HG03139 (cell line): ENCODE results near the gene FBN3.

ENCODE experiments used
- ATAC-seq: cut with Tn5 transposase; IDR thresholded peaks from one replicate; pipeline ENCODE4 v1.9.1; 2021; ENCODE audit not compliant: unreplicated experiment

Gene FBN3

GRCh38 chr19:8093740-8094139 is 55.7 kb downstream of the FBN3 start:
- no peak for ATAC-seq

- no peak for ATAC-seq
Measured at GRCh38 chr19:8090950-8091349, 58.4 kb downstream of the FBN3 start.

GRCh38 chr19:8089664-8090601 is 59.5 kb downstream of the FBN3 start:
- no peak for ATAC-seq

GRCh38 chr19:8088752-8089663 is 60.4 kb downstream of the FBN3 start:
- no peak for ATAC-seq

GRCh38 chr19:8087876-8088275 is 61.5 kb downstream of the FBN3 start:
- ATAC-seq = no peak

- no peak for ATAC-seq
Measured at GRCh38 chr19:8086849-8087248, 62.5 kb downstream of the FBN3 start.

GRCh38 chr19:8085598-8086408 is 63.6 kb downstream of the FBN3 start:
- no peak for ATAC-seq

- ATAC-seq = no peak
Measured at GRCh38 chr19:8084152-8084551, 65.2 kb downstream of the FBN3 start.

- ATAC-seq = no peak
Measured at GRCh38 chr19:8083141-8083540, 66.3 kb downstream of the FBN3 start.

- no peak for ATAC-seq
Measured at GRCh38 chr19:8081569-8082550, 67.5 kb downstream of the FBN3 start.

- no peak for ATAC-seq
Measured at GRCh38 chr19:8080832-8081231, 68.6 kb downstream of the FBN3 start.

- no peak for ATAC-seq
Measured at GRCh38 chr19:8079988-8080387, 69.4 kb downstream of the FBN3 start.

GRCh38 chr19:8075158-8076074 is 74.0 kb downstream of the FBN3 start:
- no peak for ATAC-seq

GRCh38 chr19:8074501-8074900 is 74.9 kb downstream of the FBN3 start:
- no peak for ATAC-seq

- ATAC-seq = no peak
Measured at GRCh38 chr19:8071912-8072311, 77.5 kb downstream of the FBN3 start.

GRCh38 chr19:8069096-8069973 is 80.1 kb downstream of the FBN3 start:
- ATAC-seq = no peak

- ATAC-seq = no peak
Measured at GRCh38 chr19:8065875-8066261, 83.5 kb downstream of the FBN3 start.
